H1 (cell line): ENCODE results near the gene FAM50B. TPM values are rescaled to one million over a fixed set of nuclear protein-coding genes. Genes with fewer than 3 reads are reported as not detected.

Experiments
- CTCF ChIA-PET: fragments of 300-600 bp; sonication (Branson Sonifier 250); formaldehyde crosslinking; loops from one replicate; lab custom pipeline; 2021; ENCODE audit not compliant: partially characterized antibody; lab: Charles Lee
- POLR2A ChIA-PET: fragments of 300-600 bp; sonication (Branson Sonifier 250); formaldehyde crosslinking; loops from one replicate; lab custom pipeline; 2021; ENCODE audit warnings: inconsistent platforms; ENCODE audit not compliant: partially characterized antibody; lab: Charles Lee
- DNase-seq, 2 experiments: peaks; one replicate each; pipeline versions ENCODE4 v3.0.0 to v3.0.0-alpha.2; 2010 to 2022; ENCODE audit warnings: low spot score in 2 of 2, low read depth in 1 of 2, mixed read lengths in 1 of 2
- FAIRE-seq: peaks from 2 replicates; lab custom pipeline; 2011; peaks lifted over from hg19 to GRCh38; lab: Jason Lieb, UNC
- H2AFZ ChIP-seq: 2 replicates; pipeline ENCODE4 v1.8.1; 2012; ENCODE audit warnings: low read length, inconsistent platforms
- H2AK5ac ChIP-seq: 2 replicates; pipeline ENCODE4 v1.6.1; 2013; ENCODE audit warnings: low read depth, low read length
- H2BK120ac ChIP-seq: replicated peaks from 2 replicates; pipeline ENCODE3; 2013; ENCODE audit warnings: low read depth, low read length, inconsistent platforms
- H2BK12ac ChIP-seq: 2 replicates; pipeline ENCODE4 v1.6.1; 2013; ENCODE audit warnings: low read depth, low read length
- H2BK15ac ChIP-seq: 2 replicates; pipeline ENCODE4 v1.6.1; 2013; ENCODE audit warnings: low read length
- H2BK20ac ChIP-seq: 2 replicates; pipeline ENCODE4 v1.6.1; 2013; ENCODE audit warnings: low read length
- H2BK5ac ChIP-seq: 2 replicates; pipeline ENCODE4 v1.6.1; 2013; ENCODE audit warnings: low read depth, low read length
- H3K14ac ChIP-seq: 2 replicates; pipeline ENCODE4 v1.6.1; 2013; ENCODE audit warnings: inconsistent platforms; ENCODE audit not compliant: insufficient read length
- H3K18ac ChIP-seq: 2 replicates; pipeline ENCODE4 v1.6.1; 2013; ENCODE audit warnings: low read length; ENCODE audit errors: extremely low read depth
- H3K23ac ChIP-seq: 2 replicates; pipeline ENCODE4 v1.6.1; 2013; ENCODE audit warnings: inconsistent platforms; ENCODE audit not compliant: insufficient read length
- H3K23me2 ChIP-seq: 2 replicates; pipeline ENCODE4 v1.6.1; 2013; ENCODE audit warnings: low read depth, low read length
- H3K27ac ChIP-seq: 2 replicates; pipeline ENCODE4 v1.6.1; 2011; ENCODE audit warnings: low read depth, low read length, inconsistent platforms
- H3K27me3 ChIP-seq, 4 experiments: replicated peaks in 1 of 4; 1 replicate in 1 of 4; 2 replicates in 3 of 4; pipeline versions ENCODE4 v1.6.1 to v1.8.1; 2011 to 2013; ENCODE audit warnings: low read length in 3 of 4, mild to moderate bottlenecking in 3 of 4, inconsistent platforms in 2 of 4, mixed read lengths in 2 of 4, moderate library complexity in 1 of 4; ENCODE audit not compliant: control insufficient read depth in 3 of 4, insufficient read depth in 3 of 4; ENCODE audit errors: extremely low read depth in 1 of 4
- H3K36me3 ChIP-seq, 4 experiments: 2 replicates each; pipeline versions ENCODE4 v1.6.1 to v1.8.1; 2011 to 2013; ENCODE audit warnings: mild to moderate bottlenecking in 4 of 4, low read length in 3 of 4, moderate library complexity in 2 of 4, control low read depth in 1 of 4, inconsistent platforms in 1 of 4; ENCODE audit not compliant: insufficient read depth in 4 of 4, control insufficient read depth in 2 of 4
- H3K4ac ChIP-seq: replicated peaks from 2 replicates; pipeline ENCODE3; 2013; ENCODE audit warnings: low read length, low read depth, mixed read lengths, inconsistent platforms; ENCODE audit not compliant: insufficient read length
- H3K4me1 ChIP-seq, 4 experiments: replicated peaks in 1 of 4; 1 replicate in 1 of 4; 2 replicates in 3 of 4; pipeline versions ENCODE4 v1.6.1 to v1.8.1; 2011 to 2013; ENCODE audit warnings: low read length in 3 of 4, inconsistent platforms in 2 of 4, mixed read lengths in 1 of 4; ENCODE audit not compliant: insufficient read depth in 4 of 4, control insufficient read depth in 3 of 4
- H3K4me2 ChIP-seq, 2 experiments: 2 replicates each; pipeline versions ENCODE4 v1.6.1 to v1.8.1; 2011 to 2013; ENCODE audit warnings: low read depth in 2 of 2, low read length in 2 of 2, control low read depth in 1 of 2, inconsistent platforms in 1 of 2, mild to moderate bottlenecking in 1 of 2; ENCODE audit not compliant: insufficient read depth in 1 of 2
- H3K4me3 ChIP-seq, 4 experiments: fragments of 200-600, 300-600 bp in 1 of 4; sonication (generic), shearing (Covaris generic), sonication (Bioruptor Twin) in 1 of 4; 2 replicates each; pipeline versions ENCODE4 v1.5.1 to v1.8.1; 2011 to 2016; ENCODE audit warnings: low read length in 4 of 4, low read depth in 3 of 4, control low read depth in 2 of 4, inconsistent platforms in 2 of 4, mild to moderate bottlenecking in 2 of 4, mixed read lengths in 1 of 4, moderate library complexity in 1 of 4; ENCODE audit not compliant: insufficient read depth in 2 of 4; ENCODE audit errors: extremely low read depth in 1 of 4
- H3K56ac ChIP-seq: replicated peaks from 2 replicates; pipeline ENCODE3; 2013; ENCODE audit warnings: low read depth, mild to moderate bottlenecking, mixed read lengths, low read length, inconsistent platforms; ENCODE audit not compliant: insufficient read length
- H3K79me1 ChIP-seq: 2 replicates; pipeline ENCODE4 v1.6.1; 2013; ENCODE audit warnings: low read depth, low read length, control low read depth
- H3K79me2 ChIP-seq, 2 experiments: 2 replicates each; pipeline versions ENCODE4 v1.6.1 to v1.8.1; 2012 to 2013; ENCODE audit warnings: low read length in 2 of 2, mild to moderate bottlenecking in 2 of 2, inconsistent platforms in 1 of 2; ENCODE audit not compliant: insufficient read depth in 2 of 2, control insufficient read depth in 1 of 2
- H3K9ac ChIP-seq, 4 experiments: replicated peaks in 1 of 4; 1 replicate in 1 of 4; 2 replicates in 3 of 4; pipeline versions ENCODE4 v1.6.1 to v1.8.1; 2011 to 2013; ENCODE audit warnings: low read depth in 3 of 4, low read length in 3 of 4, control low read depth in 2 of 4, mild to moderate bottlenecking in 2 of 4, moderate library complexity in 2 of 4, inconsistent platforms in 1 of 4; ENCODE audit errors: extremely low read depth in 1 of 4
- H3K9me3 ChIP-seq, 2 experiments: 2 replicates each; pipeline versions ENCODE4 v1.6.1 to v1.8.1; 2012 to 2013; ENCODE audit warnings: mild to moderate bottlenecking in 2 of 2, moderate library complexity in 2 of 2, control low read depth in 1 of 2, inconsistent platforms in 1 of 2, low read depth in 1 of 2, low read length in 1 of 2, mixed read lengths in 1 of 2; ENCODE audit not compliant: insufficient read depth in 2 of 2
- H4K20me1 ChIP-seq, 2 experiments: replicated peaks in 1 of 2; 2 replicates each; pipeline versions ENCODE3 to v1.8.1; 2011 to 2013; ENCODE audit warnings: inconsistent platforms in 2 of 2, low read length in 2 of 2, mild to moderate bottlenecking in 1 of 2; ENCODE audit not compliant: insufficient read depth in 2 of 2, control insufficient read depth in 1 of 2
- H4K5ac ChIP-seq: 2 replicates; pipeline ENCODE4 v1.6.1; 2013; ENCODE audit warnings: low read length, low read depth, mixed read lengths, inconsistent platforms; ENCODE audit not compliant: insufficient read length
- H4K8ac ChIP-seq: 2 replicates; pipeline ENCODE4 v1.8.0; 2013; ENCODE audit warnings: mild to moderate bottlenecking, moderate library complexity, low read length, inconsistent platforms; ENCODE audit not compliant: insufficient read depth; ENCODE audit errors: extremely low read depth
- H4K91ac ChIP-seq: replicated peaks from 2 replicates; pipeline ENCODE3; 2013; ENCODE audit warnings: low read length, mixed read lengths, inconsistent platforms; ENCODE audit not compliant: insufficient read length
- EZH2 ChIP-seq: fragments of 200-600 bp; sonication (generic); IDR thresholded peaks from 2 replicates; pipeline ENCODE4 v1.7.1; 2012; ENCODE audit warnings: low read depth, mild to moderate bottlenecking, moderate library complexity, low read length, inconsistent platforms; ENCODE audit not compliant: severe bottlenecking
- SP4 ChIP-seq: IDR thresholded peaks from 2 replicates; pipeline ENCODE4 v1.6.1; 2012; ENCODE audit warnings: low read length, inconsistent platforms
- YY1 ChIP-seq: IDR thresholded peaks from 2 replicates; pipeline ENCODE4 v1.6.1; 2011; ENCODE audit warnings: low read depth, mild to moderate bottlenecking, low read length
- WGBS, 2 experiments: shearing (Covaris generic) in 1 of 2; methylation state at CpG; one replicate each; pipeline versions ENCODE4 v1.1.6 to v1.1.7; 2013 to 2015; ENCODE audit warnings: low lambda C conversion rate in 2 of 2, mixed read lengths in 2 of 2, inconsistent platforms in 1 of 2, low coverage in 1 of 2, missing lambda C conversion rate in 1 of 2; ENCODE audit not compliant: insufficient replicate concordance in 2 of 2, insufficient coverage in 1 of 2, insufficient read length in 1 of 2; ENCODE audit errors: extremely low coverage in 1 of 2, missing lambda C conversion rate in 1 of 2; 5-methylcytosine and 5-hydroxymethylcytosine counted together
- polyA plus RNA-seq, 7 experiments: library from polyadenylated mRNA; depleted of rRNA in 3 of 7; stranded (reverse) in 5 of 7; unstranded in 2 of 7; fragments of >200 nt in 5 of 7; fragments of 200-250 nt in 2 of 7; gene quantifications; 1 replicate in 5 of 7; 2 replicates in 1 of 7; 4 replicates in 1 of 7; pipeline versions ENCODE4 v1.2.1 to v1.2.3, GENCODE V29; 2011 to 2013; ENCODE audit warnings: missing spikeins in 2 of 7, mixed read lengths in 2 of 7
- total RNA-seq: library from RNA; stranded (reverse); fragmentation: NEBNext Ultra II Directional; extraction: Animal tissue kit (Norgen Biotek cat#: 25700); gene quantifications from 2 replicates; pipeline ENCODE4 v1.2.1, GENCODE V29; 2021

FAM50B gene
- total and polyA plus RNA-seq, 2 of the 8 experiments (the other 6 are each of a cell fraction or from before 2014, with no cell fraction given): 3.1 to 3.2 TPM

- Histone ChIP-seq H2BK5ac (no peak overlapping the region), H3K18ac (no peak overlapping the region), H4K20me1 (no peaks in the 10 kb centered on the region), H3K27me3 (0 out of 7 replicates have a peak, but pooled peaks cover 0 to 2% (median 0%) of the 10 kb centered on the region in 4 experiments), H3K4me1 (peaks cover 0 to 10% (median 4%) of the 10 kb centered on the region in 4 experiments; a peak in 5 of 7 replicates), H3K14ac (no peak overlapping the region), H3K23me2 (peaks cover 10% of the 10 kb centered on the region; the same call in 1 of the 2 replicates), H4K91ac (no peak overlapping the region), H2BK120ac (no peak overlapping the region), H2BK20ac (no peak overlapping the region), H3K9ac (no peak overlapping the region), H3K9me3 (no peaks in the 10 kb centered on the region), H4K5ac (no peak overlapping the region), H3K23ac (no peak overlapping the region), H2AK5ac (no peak overlapping the region), H3K56ac (no peak overlapping the region), H4K8ac (no peak overlapping the region), H3K27ac (no peak overlapping the region), H3K36me3 (no peaks in the 10 kb centered on the region), H3K4me2 (no peak overlapping the region), H2BK15ac (no peak overlapping the region), H3K79me2 (no peaks in the 10 kb centered on the region), H2AFZ (no peak overlapping the region), H3K4ac (no peak overlapping the region), H2BK12ac (no peak overlapping the region), H3K79me1 (no peaks in the 10 kb centered on the region), H3K4me3 (no peak overlapping the region)
- DNase-seq: no peak
- ChIA-PET CTCF (interaction anchor here (0.6 to 11.3 kb wide), 9 partner anchors 9 to 1115 kb away, joined by 3 to 124 read pairs (median 5); no protein-coding TSS in a partner anchor), POLR2A (no interaction called here)
- FAIRE-seq: no peak
- TF ChIP-seq EZH2: no peak
- no peak for TF ChIP-seq SP4
- no peak for TF ChIP-seq YY1
- 83% methylated on average over 5 of the region's 5 CpGs; no CpG with 5 or more reads in 1 of the 2 experiments for WGBS, 2 experiments
Observed at GRCh38 chr6:3852391-3852790, 3.2 kb downstream of the FAM50B start.
